HG03520 (cell line): ENCODE measurements around the gene NMNAT3.
A peak's percentile ranks its signal among the peaks of the same experiment; 100 is the strongest.

Experiments used
- ATAC-seq: cut with Tn5 transposase; IDR thresholded peaks from one replicate; pipeline ENCODE4 v1.9.1; 2021; ENCODE audit warnings: mild to moderate bottlenecking, moderate library complexity; ENCODE audit not compliant: unreplicated experiment

Gene NMNAT3

DNA sequence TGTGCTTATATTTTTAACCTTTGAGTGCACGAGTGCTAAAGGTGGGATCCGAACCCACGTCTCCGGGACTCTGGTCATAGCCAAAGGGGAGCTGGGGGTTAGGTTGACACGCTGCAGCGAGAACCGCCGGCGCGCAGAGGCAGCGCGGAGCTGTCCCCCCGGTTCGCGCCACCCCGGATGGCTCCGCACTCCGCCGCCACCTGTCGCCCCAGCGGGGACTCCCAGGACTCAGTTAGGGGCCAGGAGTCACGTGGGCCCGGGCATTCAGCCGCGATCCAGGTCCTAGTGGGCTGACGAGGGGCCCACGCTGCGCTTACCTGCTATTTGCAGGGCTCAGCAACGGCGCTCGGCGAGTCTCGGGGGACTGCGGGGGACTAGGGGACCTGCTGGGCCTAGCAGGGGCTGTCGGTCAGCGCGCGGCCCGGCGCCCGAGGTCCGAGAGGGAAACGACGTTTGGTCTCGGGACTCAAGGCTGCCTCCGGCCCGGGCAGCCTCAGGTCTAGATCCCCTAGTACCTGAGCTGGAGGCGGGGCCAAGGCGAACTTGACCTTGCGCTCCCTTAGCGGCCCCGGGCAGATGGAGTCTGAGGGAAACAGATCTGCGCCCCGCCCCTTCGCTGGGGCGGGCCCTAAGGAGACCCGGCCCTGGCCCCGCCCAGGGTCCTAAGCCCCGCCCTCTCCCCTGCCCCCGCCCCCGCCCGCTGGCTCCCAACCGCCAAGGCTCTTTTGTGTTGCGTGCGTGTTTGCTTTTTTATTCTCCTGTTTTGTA is at the start of gene NMNAT3:
NMNAT3 (minus strand) TSS at position 585 of the 768 bp plus-strand sequence. CDS start 50,248 bp downstream, outside the sequence.
- ATAC-seq = peak; percentile 97

DNA sequence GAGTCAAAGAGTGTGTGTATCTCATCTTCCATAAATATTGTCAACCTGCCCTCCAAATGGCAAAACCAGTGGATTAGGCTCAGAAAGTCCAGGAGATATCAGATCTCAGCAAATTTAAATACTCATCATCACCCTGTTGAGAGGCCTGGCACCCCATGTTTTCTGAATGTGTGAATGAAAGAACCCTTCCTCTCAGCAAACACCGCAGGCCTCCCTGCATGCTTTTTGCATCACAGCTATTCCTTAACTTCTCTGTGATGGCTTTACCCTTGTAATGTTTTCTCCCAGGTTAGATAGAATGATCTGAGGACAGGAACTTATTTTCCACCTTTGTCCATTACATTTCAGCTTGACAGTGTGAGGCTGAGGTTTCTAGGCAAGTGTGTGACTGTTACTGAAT is 43.6 kb upstream of the NMNAT3 start:
- no peak for ATAC-seq

DNA sequence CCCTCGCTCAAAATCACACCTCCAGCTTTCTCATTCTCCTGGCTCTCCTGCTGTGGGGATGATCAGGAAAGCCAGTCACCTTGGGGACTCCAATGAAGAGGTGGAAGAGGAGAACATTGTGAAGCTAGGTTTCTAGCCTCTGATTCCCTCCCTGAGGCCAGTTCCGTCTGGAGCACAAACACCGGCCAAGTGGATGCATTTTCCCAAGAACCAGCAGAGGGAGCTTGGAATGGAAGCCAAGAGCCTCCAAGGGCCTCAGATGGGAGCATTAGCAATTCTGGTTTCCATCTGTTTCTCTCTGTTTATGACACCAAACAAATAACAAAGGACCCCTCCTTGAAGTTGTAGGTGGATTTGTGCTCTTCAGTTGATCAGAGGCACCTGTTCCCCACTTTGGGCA is 40.6 kb upstream of the NMNAT3 start:
- ATAC-seq = no peak

DNA sequence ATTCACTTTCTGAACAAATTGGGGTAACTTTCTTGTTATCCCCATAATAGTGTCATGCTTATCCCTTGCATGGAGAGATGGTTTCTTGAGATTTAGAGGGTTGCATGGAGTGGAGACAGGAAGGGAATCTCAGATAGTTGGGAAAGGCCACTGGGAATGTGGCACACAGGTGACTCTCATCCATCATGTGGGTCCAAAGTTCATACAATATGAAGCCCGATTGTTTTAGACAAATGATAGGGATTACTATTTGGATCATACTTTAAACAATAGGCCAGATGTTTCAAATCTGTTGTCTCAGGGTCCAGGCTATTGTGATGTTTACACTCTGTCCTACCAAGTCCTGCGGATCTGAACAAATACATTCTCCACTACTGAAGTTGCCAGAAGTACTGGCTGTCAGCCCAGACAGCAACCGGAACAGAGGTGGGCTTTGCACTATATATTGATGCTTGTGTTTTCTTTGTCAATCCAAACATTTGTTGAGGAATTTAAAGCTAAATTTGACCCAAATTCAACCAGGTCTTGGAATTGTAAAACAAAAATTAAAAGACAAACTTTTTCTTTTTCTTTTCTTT is 39.2 kb upstream of the NMNAT3 start:
- no peak for ATAC-seq

DNA sequence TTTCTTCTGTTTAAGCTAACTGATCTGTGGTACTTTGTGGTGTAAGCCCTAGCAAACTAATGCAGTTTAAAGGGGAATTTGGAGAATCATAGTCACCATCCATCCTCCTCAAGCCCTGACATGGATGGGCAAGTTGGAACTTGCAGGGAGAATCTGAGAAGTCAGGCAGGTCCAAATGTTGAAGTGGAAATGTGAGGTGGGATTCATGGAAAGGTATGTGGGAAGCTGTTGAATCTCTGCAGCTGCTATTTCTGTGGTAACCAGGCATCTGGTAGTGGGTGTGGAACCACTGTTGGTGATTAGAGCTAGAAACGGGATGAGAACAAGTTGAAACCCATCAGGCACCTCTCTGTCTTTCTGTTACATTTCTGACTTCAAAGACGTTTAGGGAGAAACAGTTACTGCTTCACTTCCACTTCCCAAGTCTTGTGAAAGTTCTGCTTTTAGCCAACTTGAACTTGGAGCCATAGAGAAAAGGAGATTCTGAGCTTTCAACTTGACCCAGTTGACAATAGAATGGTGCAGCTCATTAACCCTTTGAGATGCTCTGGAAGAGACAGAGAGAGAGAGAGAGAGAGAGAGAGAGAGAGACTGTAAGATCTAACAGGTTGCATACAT is 38.1 kb upstream of the NMNAT3 start:
- ATAC-seq = no peak

DNA sequence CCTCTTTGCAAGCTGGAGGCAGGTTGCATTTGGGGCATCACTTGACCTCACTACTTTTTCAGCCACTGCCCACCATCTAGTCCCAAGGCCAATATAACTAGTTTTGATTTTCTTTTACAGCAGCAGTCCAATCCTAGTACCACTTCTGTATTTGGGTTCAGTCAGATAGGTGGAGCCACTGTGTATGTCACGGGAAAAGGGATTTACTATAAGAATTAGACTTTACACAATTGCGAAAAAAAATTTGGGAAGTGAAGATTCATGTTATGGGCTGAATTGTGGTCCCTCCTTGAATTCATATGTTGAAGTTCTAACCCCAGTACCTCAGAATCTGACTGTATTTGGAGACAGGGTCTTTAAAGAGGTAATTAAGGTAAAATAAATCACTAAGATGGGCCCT is 37.4 kb upstream of the NMNAT3 start:
- ATAC-seq = no peak

DNA sequence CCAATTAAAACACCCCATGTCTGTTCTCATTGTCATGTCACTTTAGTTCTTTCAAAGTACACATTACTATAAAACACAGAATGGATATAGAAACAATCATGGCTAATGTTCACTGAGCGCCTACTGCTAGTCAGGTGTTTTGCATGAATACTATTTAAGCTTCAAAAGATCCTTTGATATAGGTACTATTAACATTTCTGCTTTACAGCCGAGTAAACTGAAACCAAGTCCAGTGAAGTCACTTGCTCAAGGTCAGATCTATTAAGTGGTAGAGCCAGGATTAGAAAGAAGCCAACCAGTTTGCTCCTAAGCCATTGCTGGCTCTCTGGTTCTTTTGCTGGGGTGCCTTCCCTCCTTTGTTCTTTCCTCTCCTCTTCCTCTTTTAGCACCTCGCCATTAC is 32.4 kb upstream of the NMNAT3 start:
- no peak for ATAC-seq

DNA sequence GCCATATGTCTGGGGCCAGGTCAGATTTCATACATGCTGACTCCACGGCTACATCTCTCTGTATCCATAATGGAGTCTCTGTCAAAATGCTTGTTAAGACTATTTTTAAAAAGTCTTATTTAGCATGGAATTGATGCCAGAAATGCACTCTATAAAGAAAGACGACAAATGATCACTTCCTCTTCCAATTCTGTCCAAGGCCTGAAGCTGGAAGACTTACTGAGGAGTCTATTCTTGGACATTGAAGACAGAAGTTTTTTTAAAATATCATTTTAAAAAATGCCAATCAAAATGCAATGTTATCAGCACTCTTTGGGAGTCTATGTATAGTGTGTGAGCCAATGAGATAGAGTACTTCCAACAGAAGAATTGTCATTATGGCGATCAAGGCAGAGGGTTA is 27.9 kb upstream of the NMNAT3 start:
- no peak for ATAC-seq

DNA sequence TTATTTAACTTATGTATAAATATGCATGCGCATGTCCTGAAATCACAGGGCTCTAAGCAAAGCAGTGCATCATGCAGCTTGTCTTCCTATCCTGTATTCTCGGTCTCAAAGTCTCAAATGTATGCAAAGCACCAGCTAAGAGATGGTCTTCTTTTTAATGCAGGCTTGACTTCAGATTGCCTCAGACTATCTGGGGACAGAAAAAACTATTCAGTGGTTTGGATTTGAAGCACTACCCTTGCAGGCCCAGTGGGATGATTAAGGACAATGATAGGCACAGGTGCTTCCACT is 18.5 kb upstream of the NMNAT3 start:
- ATAC-seq = no peak

DNA sequence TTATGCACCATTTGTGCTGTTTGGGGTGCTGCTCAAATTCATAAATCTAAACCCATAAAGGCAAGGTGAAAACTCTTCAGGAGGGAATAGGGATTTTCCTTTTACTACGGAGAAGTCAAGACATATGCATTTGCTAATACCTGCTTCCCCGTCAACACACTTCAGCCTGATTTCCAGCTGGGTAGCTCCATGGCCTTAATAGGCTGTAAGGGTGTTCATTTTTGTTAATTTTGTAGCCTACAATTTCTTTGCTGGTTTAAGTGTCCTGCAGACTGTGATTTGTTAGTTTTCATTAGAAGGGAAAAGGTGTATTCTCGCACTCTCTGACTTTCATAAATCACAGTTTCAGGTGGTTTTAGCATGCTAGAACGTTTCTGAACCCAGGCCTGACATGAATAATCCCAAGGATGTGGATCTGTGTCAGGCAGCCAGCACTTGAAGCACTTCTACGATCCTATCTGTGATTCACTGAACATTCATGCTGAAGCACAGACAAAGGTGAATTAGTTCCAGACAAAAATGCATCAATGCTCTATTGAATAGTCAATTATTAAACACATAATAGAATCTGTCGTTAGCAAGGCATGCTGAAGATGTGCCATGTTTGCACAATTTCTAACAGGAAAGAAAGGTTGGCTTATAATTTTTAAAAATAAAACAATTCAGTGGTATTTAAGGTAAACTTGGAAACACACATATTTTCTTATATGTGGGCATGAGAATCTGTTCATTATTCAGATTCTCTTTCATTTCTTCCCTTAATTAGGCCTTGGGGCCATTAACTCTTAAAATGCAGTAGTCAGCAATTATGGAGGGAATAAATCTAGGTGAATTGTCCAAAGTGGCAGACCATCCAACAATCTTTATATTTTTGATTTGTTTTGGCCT is 17.9 kb upstream of the NMNAT3 start:
- ATAC-seq = no peak

DNA sequence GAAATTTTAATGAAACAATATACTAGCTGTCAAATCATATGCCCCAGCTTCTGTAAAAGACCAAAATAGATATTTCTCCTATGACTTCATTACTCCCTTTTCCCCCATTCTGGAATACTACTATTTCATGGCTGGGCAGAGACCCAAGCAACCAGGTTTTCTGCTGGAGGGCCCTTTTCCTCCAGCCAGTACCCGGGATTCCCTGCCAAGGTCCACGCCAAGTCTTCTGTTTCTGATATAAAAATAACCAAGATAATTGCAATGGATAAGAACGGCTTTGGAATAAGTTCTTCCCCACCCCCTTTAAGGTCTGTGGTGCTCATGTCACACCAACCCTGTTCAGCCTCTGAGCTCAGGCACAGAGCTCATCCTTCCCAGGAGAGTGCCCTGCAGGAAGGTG is 17.2 kb upstream of the NMNAT3 start:
- ATAC-seq = no peak

DNA sequence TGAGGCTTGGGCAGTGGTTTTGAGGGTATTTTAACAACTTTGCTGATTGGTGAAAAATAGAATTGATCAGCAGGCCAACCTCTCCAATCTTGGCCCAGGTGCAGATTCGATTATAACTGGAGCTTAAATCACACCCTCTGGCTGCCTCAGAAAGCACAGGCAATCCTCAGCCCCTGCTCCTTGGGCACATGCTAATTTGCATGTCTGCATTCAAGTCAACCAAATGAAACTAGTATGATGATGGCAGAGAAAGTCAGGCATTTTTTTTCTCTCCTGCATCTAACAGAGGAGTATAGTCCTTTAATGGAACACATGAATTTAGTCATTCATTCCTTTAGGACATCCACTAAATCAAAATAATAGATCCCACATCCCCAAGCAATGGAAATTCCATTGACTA is 16.8 kb upstream of the NMNAT3 start:
- ATAC-seq = no peak

DNA sequence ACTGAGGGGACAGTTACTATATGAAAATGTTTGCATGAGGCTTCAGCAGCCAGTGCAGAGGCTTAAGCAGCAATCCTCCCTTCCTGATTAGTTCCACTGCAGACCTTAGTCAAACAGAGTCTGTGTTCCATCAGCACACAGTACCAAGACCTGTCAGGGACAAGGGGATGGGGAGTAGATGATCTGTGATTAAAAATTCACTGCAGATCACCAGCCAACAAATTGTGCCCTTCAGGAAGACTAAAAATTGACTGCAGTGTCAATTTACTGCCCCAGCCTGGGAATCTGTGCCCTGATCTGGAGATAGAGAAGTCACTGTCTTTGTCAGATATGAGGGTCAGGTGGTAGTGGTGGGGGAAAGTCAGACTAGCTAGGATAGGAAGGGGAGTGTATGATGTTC is 13.8 kb upstream of the NMNAT3 start:
- ATAC-seq = no peak

DNA sequence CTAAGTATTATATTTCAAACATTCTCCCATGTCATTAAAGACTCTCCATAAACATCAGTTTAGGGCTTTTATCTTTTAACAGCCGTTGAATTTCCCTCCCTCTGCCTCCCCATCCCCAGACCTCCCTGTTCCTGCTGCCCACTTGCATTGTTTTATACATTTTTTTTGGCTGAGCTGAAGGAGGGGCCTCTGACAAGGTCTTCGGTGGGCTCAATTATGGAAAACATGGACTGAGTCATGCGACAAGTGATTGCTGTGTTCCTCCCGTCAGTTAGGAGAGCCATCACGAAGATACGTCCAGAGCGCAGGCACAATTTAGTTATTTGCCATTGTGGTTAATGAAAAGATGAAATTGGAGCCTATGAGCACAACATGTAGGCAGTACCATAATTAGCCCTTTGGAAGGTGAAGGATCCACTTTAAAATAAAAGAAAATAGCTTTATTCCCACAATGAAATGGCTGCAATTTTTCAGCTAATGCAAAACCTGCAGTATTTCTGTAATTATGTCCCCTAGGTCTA is 12.0 kb upstream of the NMNAT3 start:
- no peak for ATAC-seq

DNA sequence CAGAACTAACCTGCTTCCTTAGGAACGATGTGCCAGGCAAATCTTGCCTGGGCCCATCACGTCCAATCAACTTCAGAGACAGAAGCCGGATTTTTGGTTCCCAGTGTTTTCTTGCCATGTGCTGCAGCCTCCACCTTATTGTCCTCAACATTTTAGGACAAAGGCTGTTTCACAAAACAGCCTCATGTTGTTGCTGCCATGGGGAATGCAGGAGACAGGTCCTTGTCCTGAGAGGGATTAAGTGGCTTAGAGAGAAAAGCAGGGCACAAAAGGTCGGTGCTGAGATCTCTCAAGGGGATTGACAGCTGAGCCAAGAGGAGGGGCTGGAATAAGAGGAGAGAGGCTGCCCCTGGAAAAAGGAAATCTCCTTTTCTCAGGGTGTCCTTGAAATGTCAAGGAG is 11.3 kb upstream of the NMNAT3 start:
- ATAC-seq = no peak

DNA sequence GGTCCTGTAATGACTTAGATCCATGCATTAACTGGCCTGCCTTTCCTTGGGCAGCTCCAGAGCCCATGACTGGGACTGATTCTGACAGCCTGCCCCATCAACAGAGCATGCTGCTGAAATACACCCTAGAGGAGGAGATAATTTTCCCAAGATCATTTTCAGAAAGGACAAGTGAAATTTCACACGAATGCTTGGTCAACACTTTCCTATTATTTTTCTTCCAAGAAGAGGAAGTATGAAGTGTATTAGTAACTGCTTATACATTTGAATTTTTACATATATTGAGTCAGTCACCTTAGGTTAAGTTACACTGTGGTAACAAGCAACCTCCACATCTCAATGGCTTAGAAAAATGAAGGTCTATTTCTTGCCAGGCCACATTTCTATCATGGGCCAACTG is 9.7 kb upstream of the NMNAT3 start:
- no peak for ATAC-seq

DNA sequence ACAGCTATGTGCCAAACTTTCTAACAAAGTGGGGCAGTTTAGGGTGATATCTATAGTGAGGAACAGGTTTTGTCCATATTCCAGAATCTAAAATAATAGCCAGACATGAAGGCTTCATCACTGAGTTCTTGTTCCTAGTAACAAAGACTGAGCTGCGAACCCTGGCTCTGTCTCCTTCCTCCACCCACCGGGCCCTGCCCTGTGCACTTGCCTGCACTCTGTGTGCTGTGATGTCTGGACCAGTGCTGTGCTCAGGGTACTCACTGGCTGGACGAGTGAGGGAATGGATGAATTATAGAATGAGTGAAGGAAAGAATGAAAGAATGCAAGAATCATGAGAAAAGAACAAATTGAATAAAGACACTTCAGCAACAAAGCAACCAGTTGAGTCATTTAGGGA is 8.9 kb upstream of the NMNAT3 start:
- no peak for ATAC-seq

DNA sequence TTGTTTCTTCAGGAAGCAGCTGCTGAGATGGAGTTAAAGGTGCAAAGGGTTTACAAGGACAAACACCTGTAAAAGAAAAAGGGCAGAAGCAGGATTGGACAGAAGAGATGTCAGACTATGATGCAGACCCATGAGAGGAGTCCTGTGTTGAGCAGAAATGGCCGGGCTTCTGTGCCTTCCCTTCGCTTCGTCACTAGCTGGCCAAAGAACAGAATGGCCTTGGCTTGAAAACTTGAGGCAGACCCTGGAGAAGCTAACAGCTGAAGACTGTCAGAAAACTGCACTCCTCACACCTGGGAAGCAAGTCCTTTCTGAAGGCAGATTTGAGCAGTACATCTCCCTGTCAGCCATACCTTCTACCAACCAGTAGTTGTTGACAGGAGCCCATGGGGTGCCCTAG is 8.4 kb upstream of the NMNAT3 start:
- ATAC-seq = no peak

DNA sequence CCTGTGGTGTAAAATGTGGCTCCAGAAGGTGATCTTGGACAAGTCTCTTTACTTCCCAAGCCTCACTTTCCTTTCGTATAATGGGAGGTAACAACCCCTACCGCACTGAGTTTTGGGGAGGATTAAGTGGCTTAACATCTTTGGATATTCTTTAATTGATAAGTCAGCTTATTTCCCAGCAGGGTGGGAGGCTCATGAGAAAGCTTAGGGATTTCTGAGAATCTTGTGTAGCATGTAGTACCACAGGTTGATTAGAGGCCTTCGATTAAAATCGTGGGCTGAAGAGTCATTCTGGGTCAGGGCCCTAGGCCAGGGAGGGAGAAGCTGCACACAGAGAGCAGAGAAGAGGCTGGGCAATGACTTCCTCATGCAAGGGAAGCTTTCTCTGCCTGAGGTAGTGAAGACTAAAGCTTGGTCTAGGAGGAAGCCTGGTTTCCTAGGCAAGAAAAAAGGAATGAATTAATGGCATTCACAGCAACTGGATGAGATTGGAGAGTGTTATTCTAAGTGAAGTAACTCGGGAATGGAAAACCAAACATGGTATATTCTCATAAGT is 1.5 kb upstream of the NMNAT3 start:
- no peak for ATAC-seq

DNA sequence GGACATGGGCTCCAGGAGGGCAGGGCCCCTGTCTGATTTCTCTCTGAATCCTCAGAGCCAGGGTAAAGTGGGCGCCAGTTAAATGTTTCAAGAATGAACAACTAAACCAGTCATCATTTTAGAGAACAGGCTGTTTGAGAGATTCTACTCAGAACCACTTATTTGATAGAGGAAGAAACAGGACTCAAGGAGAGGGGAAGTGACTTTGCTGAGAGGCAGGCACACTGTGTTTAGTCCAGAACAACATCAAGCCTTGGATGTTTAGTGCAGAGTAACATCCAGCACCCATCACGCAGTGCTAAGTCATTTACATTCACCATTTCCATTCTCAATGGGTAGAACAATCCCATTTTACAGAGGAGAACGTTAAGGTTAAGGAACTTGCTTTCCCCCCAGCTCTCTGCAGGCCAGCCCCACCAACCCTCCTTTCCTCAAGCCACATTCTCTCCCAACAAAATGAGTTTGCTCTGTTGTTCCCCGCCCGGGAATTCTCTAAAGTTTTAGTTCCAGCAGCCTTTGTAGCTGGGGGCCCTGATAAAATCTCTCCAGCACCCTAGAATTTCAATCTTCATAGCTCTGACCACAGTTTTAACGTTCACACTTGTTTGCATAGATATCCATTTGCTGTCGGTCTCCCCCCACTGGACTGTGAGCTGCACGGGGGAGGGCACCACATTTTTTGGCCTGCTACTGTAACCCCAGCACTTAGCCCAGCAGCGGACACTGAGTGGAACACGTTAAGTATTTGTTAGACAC is 962 bp downstream of the NMNAT3 start:
- no peak for ATAC-seq
